ENCODE results near the gene SGCA. TPM values are rescaled to one million over a fixed set of nuclear protein-coding genes. Genes with fewer than 3 reads are reported as not detected.

SGCA gene
- total and polyA plus RNA-seq, 2 of the 13 experiments (the other 11 are each of a cell fraction or from before 2014, with no cell fraction given): not detected

- TF ChIP-seq ZHX2 (IDR thresholded peaks at IDR 0.05; ENCODE audit: low read depth): no peak
- TF ChIP-seq ZHX2 (CRISPR knock-in tag; IDR thresholded peaks at IDR 0.05; ENCODE audit: borderline replicate concordance): no peak
- no peak for TF ChIP-seq MAZ (IDR thresholded peaks at IDR 0.05; ENCODE audit: borderline replicate concordance, low read depth, low read length)
- no peak for TF ChIP-seq MAZ (CRISPR knock-in tag; IDR thresholded peaks at IDR 0.05; ENCODE audit: low read depth)
- TF ChIP-seq CTCF (CRISPR knock-in tag; IDR thresholded peaks at IDR 0.05): peak; percentile 48
- no peak for TF ChIP-seq ZNF563 (CRISPR knock-in tag; IDR thresholded peaks at IDR 0.05)
- peak; percentile 96 for TF ChIP-seq TEAD3 (CRISPR knock-in tag; optimal IDR thresholded peaks at IDR 0.05; ENCODE audit: borderline replicate concordance)
- TF ChIP-seq REST (IDR thresholded peaks at IDR 0.05; ENCODE audit: borderline replicate concordance in 1 of 2, low read depth in 1 of 2, low read length in 2 of 2): no peak
- no peak; the same call in 1 of the 2 replicates for TF ChIP-seq ZSCAN25 (CRISPR knock-in tag; IDR thresholded peaks at IDR 0.05)
- 0 out of 2 replicates have a peak, but pooled peaks have one; percentile 63 for TF ChIP-seq THAP8 (CRISPR knock-in tag; IDR thresholded peaks at IDR 0.05; ENCODE audit: borderline replicate concordance)
- TF ChIP-seq ZNF530 (CRISPR knock-in tag; IDR thresholded peaks at IDR 0.05; ENCODE audit: low read depth): no peak
- TF ChIP-seq ZFY (CRISPR knock-in tag; IDR thresholded peaks at IDR 0.05): no peak
- no peak for TF ChIP-seq FOXK2 (IDR thresholded peaks at IDR 0.05)
- peak; percentile 46; the same call in 1 of the 2 replicates for TF ChIP-seq ZNF430 (CRISPR knock-in tag; IDR thresholded peaks at IDR 0.05)
- TF ChIP-seq ZFP37 (CRISPR knock-in tag; IDR thresholded peaks at IDR 0.05; ENCODE audit: borderline replicate concordance): no peak
- TF ChIP-seq SALL2 (CRISPR knock-in tag; IDR thresholded peaks at IDR 0.05): peak; percentile 24; the same call in 1 of the 2 replicates
Measured at GRCh38 chr17:50148226-50149090, 17.3 kb upstream of the SGCA start (continued).
